Endothelial cell of umbilical vein (primary cell): ENCODE data around the gene LDLRAD3. TPM values are rescaled to one million over a fixed set of nuclear protein-coding genes. Genes with fewer than 3 reads are reported as not detected.

Source experiments
- BruUV-seq: library from RNA; stranded (reverse); fragments of 400-500 nt; replicated peaks from 2 replicates; lab custom pipeline; 2021; lab: Mats Ljungman, UMichigan
- CTCF ChIA-PET: fragments of 300-600, 350-600 bp; sonication (Branson Sonifier 250); formaldehyde crosslinking; loops from one replicate; lab custom pipeline; 2021; ENCODE audit warnings: antibody characterized with exemption, inconsistent platforms; lab: Charles Lee
- POLR2A ChIA-PET: fragments of 300-600, 350-600 bp; sonication (Branson Sonifier 250); formaldehyde crosslinking; loops from one replicate; lab custom pipeline; 2021; ENCODE audit warnings: antibody characterized with exemption, inconsistent platforms; lab: Charles Lee
- DNase-seq: peaks from one replicate; pipeline ENCODE4 v3.0.0-alpha.2; 2011; ENCODE audit warnings: low read depth, low spot score
- FAIRE-seq: peaks from 2 replicates; lab custom pipeline; 2011; peaks lifted over from hg19 to GRCh38; lab: Jason Lieb, UNC
- H2AFZ ChIP-seq: 2 replicates; pipeline ENCODE4 v1.6.0; 2012; ENCODE audit warnings: low read depth, low read length, control low read depth, inconsistent platforms
- H3K27ac ChIP-seq: 2 replicates; pipeline ENCODE4 v1.5.1; 2011; ENCODE audit warnings: low read depth, mild to moderate bottlenecking, control low read depth, low read length, moderate library complexity; ENCODE audit not compliant: insufficient read depth
- H3K27me3 ChIP-seq, 2 experiments: 2 replicates each; pipeline versions ENCODE4 v1.6.0 to v1.6.1; 2011; ENCODE audit warnings: low read length in 2 of 2, mixed read lengths in 1 of 2; ENCODE audit not compliant: control insufficient read depth in 2 of 2, insufficient read depth in 2 of 2
- H3K36me3 ChIP-seq, 2 experiments: 2 replicates in 1 of 2; 3 replicates in 1 of 2; pipeline ENCODE4 v1.5.1; 2011; ENCODE audit warnings: low read length in 2 of 2, mild to moderate bottlenecking in 1 of 2, moderate library complexity in 1 of 2; ENCODE audit not compliant: control insufficient read depth in 2 of 2, insufficient read depth in 2 of 2; ENCODE audit errors: extremely low read depth in 1 of 2
- H3K4me1 ChIP-seq: 3 replicates; pipeline ENCODE4 v1.5.1; 2011; ENCODE audit warnings: mild to moderate bottlenecking, low read length; ENCODE audit not compliant: control insufficient read depth, insufficient read depth; ENCODE audit errors: extremely low read depth
- H3K4me2 ChIP-seq: 2 replicates; pipeline ENCODE4 v1.6.1; 2011; ENCODE audit warnings: low read length, control low read depth, mixed read lengths; ENCODE audit not compliant: insufficient read depth
- H3K4me3 ChIP-seq, 3 experiments: fragments of 200-600 bp in 1 of 3; sonication (generic), shearing (Covaris generic) in 1 of 3; replicated peaks in 1 of 3; 2 replicates each; pipeline ENCODE4 v1.5.1; 2011 to 2016; ENCODE audit warnings: control low read depth in 3 of 3, low read length in 3 of 3, mild to moderate bottlenecking in 2 of 3, inconsistent platforms in 1 of 3, low read depth in 1 of 3, moderate library complexity in 1 of 3; ENCODE audit not compliant: insufficient read depth in 1 of 3
- H3K79me2 ChIP-seq: 2 replicates; pipeline ENCODE4 v1.6.0; 2012; ENCODE audit warnings: low read length, inconsistent platforms; ENCODE audit not compliant: control insufficient read depth, insufficient read depth
- H3K9ac ChIP-seq: replicated peaks from 2 replicates; pipeline ENCODE3; 2011; ENCODE audit warnings: low read length, control low read depth; ENCODE audit not compliant: insufficient read depth; ENCODE audit errors: extremely low read depth
- H3K9me1 ChIP-seq: replicated peaks from 3 replicates; pipeline ENCODE4 v1.6.0; 2011; ENCODE audit warnings: mild to moderate bottlenecking, low read length; ENCODE audit not compliant: control insufficient read depth, insufficient read depth; ENCODE audit errors: extremely low read depth
- H3K9me3 ChIP-seq: replicated peaks from 2 replicates; pipeline ENCODE4 v1.5.1; 2012; ENCODE audit warnings: low read length, inconsistent platforms; ENCODE audit not compliant: control insufficient read depth, insufficient read depth
- H4K20me1 ChIP-seq: replicated peaks from 2 replicates; pipeline ENCODE3; 2011; ENCODE audit warnings: mild to moderate bottlenecking, low read length; ENCODE audit not compliant: control insufficient read depth, insufficient read depth; ENCODE audit errors: extremely low read depth
- EZH2 ChIP-seq: IDR thresholded peaks from 2 replicates; pipeline ENCODE4 v1.6.1; 2012; ENCODE audit warnings: borderline replicate concordance, low read depth, mild to moderate bottlenecking, moderate library complexity, low read length, inconsistent platforms; ENCODE audit not compliant: severe bottlenecking
- FOS ChIP-seq: IDR thresholded peaks from 2 replicates; pipeline ENCODE4 v1.6.1; 2011; ENCODE audit warnings: mild to moderate bottlenecking, low read length, moderate library complexity, borderline replicate concordance; ENCODE audit not compliant: insufficient read depth
- GATA2 ChIP-seq: IDR thresholded peaks from 2 replicates; pipeline ENCODE4 v1.7.0; 2011; ENCODE audit warnings: low read depth, mild to moderate bottlenecking, moderate library complexity, mixed read lengths, low read length; ENCODE audit not compliant: insufficient read length, insufficient read depth
- JUN ChIP-seq: IDR thresholded peaks from 2 replicates; pipeline ENCODE4 v1.6.1; 2011; ENCODE audit warnings: borderline replicate concordance, low read depth; ENCODE audit not compliant: insufficient read length, insufficient read depth
- MAX ChIP-seq: IDR thresholded peaks from 2 replicates; pipeline ENCODE4 v1.6.1; 2011; ENCODE audit not compliant: insufficient read depth, insufficient read length
- MYC ChIP-seq: IDR thresholded peaks from one replicate; pipeline ENCODE4 v1.6.1; 2011; ENCODE audit warnings: mild to moderate bottlenecking, low read depth, low read length
- POLR2A ChIP-seq: IDR thresholded peaks from 2 replicates; pipeline ENCODE4 v1.6.1; 2012; ENCODE audit warnings: low read depth, mild to moderate bottlenecking, control low read depth, low read length
- POLR2AphosphoS5 ChIP-seq: IDR thresholded peaks from 2 replicates; pipeline ENCODE4 v1.6.1; 2012; ENCODE audit warnings: low read depth, mild to moderate bottlenecking, control low read depth, low read length, moderate library complexity; ENCODE audit not compliant: insufficient read depth
- dilution Hi-C: fragments of 300-500 bp; cut with MboI; formaldehyde crosslinking; loops from one replicate; pipeline ENCODE4 v1.15.0; 2019; ENCODE audit warnings: low sequenced_read_pairs; ENCODE audit not compliant: extremely low pct_ligation_motif_present
- intact Hi-C: fragments of 100-400 bp; cut with micrococcal nuclease; formaldehyde crosslinking; loops from one replicate; pipeline ENCODE4 v1.10.0; 2022
- polyA plus RNA-seq, 4 experiments: library from polyadenylated mRNA; depleted of rRNA in 3 of 4; stranded (reverse) in 3 of 4; unstranded in 1 of 4; fragments of >200 nt; gene quantifications; 2 replicates each; pipeline versions ENCODE4 v1.2.1 to v1.2.3, GENCODE V29; 2011 to 2012; ENCODE audit warnings: missing spikeins in 1 of 4
- total RNA-seq: library from RNA; stranded (reverse); gene quantifications from 2 replicates; pipeline ENCODE4 v1.2.3, GENCODE V29; 2021
- TF ChIP-seq, protein P1 (sequence below), 2 donors: IDR thresholded peaks; 1 replicate in 1 of 2; 2 replicates in 1 of 2; pipeline ENCODE4 v1.5.1; 2011; ENCODE audit warnings: low read length in 2 of 2, mild to moderate bottlenecking in 2 of 2, moderate library complexity in 2 of 2, control low read depth in 1 of 2, inconsistent platforms in 1 of 2, low read depth in 1 of 2; ENCODE audit not compliant: insufficient read depth in 1 of 2; ENCODE audit errors: extremely low read depth in 1 of 2

The LDLRAD3 gene
- total and polyA plus RNA-seq, 2 donors (not counting 3 experiments of a cell fraction or from before 2014, with no cell fraction given) = 17.9 to 25.1 TPM

GRCh38 chr11:35971841-35972422, 28.1 kb downstream of the LDLRAD3 start:
- Histone ChIP-seq H2AFZ (no peak overlapping the region), H3K27ac (no peak overlapping the region), H3K9me1 (no peaks in the 10 kb centered on the region), H3K36me3 (no peaks in the 10 kb centered on the region), H3K4me3 (no peak overlapping the region), H3K4me1 (no peaks in the 10 kb centered on the region), H3K9ac (no peak overlapping the region), H3K27me3 (no peaks in the 10 kb centered on the region), H3K9me3 (no peaks in the 10 kb centered on the region), H3K4me2 (no peak overlapping the region), H4K20me1 (no peaks in the 10 kb centered on the region), H3K79me2 (peaks cover 43% of the 10 kb centered on the region)
- CTCF ChIA-PET = interaction anchor here (1.0 kb wide), 1 partner anchor 8 kb away, joined by 3 read pairs; no protein-coding TSS in a partner anchor
- POLR2A ChIA-PET = no interaction called here
- intact Hi-C loops = no loop called here
- FAIRE-seq (no peak), DNase-seq (no peak)
- dilution Hi-C loops = no loop called here
- no TSS peak for BruUV-seq
- no peak for TF ChIP-seq MYC
- no peak for TF ChIP-seq POLR2A
- TF ChIP-seq EZH2 = no peak
- no peak for TF ChIP-seq POLR2AphosphoS5
- TF ChIP-seq, protein P1, sequence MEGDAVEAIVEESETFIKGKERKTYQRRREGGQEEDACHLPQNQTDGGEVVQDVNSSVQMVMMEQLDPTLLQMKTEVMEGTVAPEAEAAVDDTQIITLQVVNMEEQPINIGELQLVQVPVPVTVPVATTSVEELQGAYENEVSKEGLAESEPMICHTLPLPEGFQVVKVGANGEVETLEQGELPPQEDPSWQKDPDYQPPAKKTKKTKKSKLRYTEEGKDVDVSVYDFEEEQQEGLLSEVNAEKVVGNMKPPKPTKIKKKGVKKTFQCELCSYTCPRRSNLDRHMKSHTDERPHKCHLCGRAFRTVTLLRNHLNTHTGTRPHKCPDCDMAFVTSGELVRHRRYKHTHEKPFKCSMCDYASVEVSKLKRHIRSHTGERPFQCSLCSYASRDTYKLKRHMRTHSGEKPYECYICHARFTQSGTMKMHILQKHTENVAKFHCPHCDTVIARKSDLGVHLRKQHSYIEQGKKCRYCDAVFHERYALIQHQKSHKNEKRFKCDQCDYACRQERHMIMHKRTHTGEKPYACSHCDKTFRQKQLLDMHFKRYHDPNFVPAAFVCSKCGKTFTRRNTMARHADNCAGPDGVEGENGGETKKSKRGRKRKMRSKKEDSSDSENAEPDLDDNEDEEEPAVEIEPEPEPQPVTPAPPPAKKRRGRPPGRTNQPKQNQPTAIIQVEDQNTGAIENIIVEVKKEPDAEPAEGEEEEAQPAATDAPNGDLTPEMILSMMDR (IDR thresholded peaks at IDR 0.05; ENCODE audit: extremely low read depth in 1 of 2, insufficient read depth in 1 of 2, low read depth in 1 of 2, low read length in 2 of 2) = no peak
- TF ChIP-seq MAX = no peak
- no peak for TF ChIP-seq FOS
- TF ChIP-seq GATA2 = no peak
- TF ChIP-seq JUN = no peak
